Endothelial cell (in vitro differentiated cells): Measurements from ENCODE around the gene GPR176. TPM values are rescaled to one million over a fixed set of nuclear protein-coding genes. Genes with fewer than 3 reads are reported as not detected.

Experiments
- DNase-seq: peaks from one replicate; pipeline ENCODE4 v3.0.0; 2021; ENCODE audit warnings: low spot score
- H3K27ac Mint-ChIP-seq: one replicate; pipeline ENCODE4 v1.8.0; 2021; ENCODE audit warnings: mixed read lengths, inconsistent platforms; ENCODE audit not compliant: unreplicated experiment
- H3K27me3 Mint-ChIP-seq: one replicate; pipeline ENCODE4 v1.8.0; 2021; ENCODE audit warnings: mild to moderate bottlenecking, moderate library complexity, mixed read lengths, inconsistent platforms; ENCODE audit not compliant: unreplicated experiment
- H3K36me3 Mint-ChIP-seq: one replicate; pipeline ENCODE4 v1.8.0; 2021; ENCODE audit warnings: mild to moderate bottlenecking, low read depth, mixed read lengths, inconsistent platforms; ENCODE audit not compliant: unreplicated experiment
- H3K4me1 Mint-ChIP-seq: one replicate; pipeline ENCODE4 v1.8.0; 2021; ENCODE audit warnings: mild to moderate bottlenecking, mixed read lengths, inconsistent platforms; ENCODE audit not compliant: unreplicated experiment
- H3K4me3 Mint-ChIP-seq: one replicate; pipeline ENCODE4 v1.8.0; 2021; ENCODE audit warnings: mild to moderate bottlenecking, mixed read lengths, inconsistent platforms; ENCODE audit not compliant: unreplicated experiment
- H3K9me3 Mint-ChIP-seq: one replicate; pipeline ENCODE4 v1.8.0; 2021; ENCODE audit warnings: mixed read lengths, inconsistent platforms; ENCODE audit not compliant: unreplicated experiment
- total RNA-seq: library from RNA; stranded (reverse); fragmentation: NEBNext Ultra II Directional; extraction: Animal tissue kit (Norgen Biotek cat#: 25700); gene quantifications from one replicate; pipeline ENCODE4 v1.2.1, GENCODE V29; 2021; ENCODE audit not compliant: unreplicated experiment
- TF ChIP-seq, protein P1 (sequence below): fragments of 200-600 bp; sonication (generic); IDR thresholded peaks from one replicate; pipeline ENCODE4 v1.5.0; 2021; ENCODE audit warnings: antibody characterized with exemption; ENCODE audit not compliant: unreplicated experiment

GPR176 gene
- total RNA-seq, 1 donor from 2014 or later, result 2.4 TPM

DNA sequence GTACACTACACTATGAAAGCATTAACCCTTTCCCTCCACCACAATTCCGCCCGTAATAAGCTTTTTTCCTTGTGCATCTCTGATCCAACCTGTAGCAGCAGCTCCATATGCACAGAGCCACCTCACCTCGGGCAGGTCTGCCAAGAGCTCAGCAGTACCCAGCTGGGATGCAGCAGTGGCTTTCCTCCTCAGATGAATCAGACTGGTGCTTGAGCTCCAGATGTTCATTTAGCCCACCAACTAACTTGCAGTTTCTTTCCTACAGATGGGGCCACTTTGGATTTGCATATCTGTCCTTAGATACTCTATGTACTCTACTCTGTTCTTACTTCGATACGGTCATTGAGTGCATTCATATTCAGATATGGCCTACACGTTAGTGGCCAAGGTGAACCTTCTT is 122.7 kb downstream of the GPR176 start:
- H3K4me1 Mint-ChIP-seq, result peaks cover 5% of the 10 kb centered on the region
- peaks cover 4% of the 10 kb centered on the region for H3K27me3 Mint-ChIP-seq
- no peak overlapping the region for H3K27ac Mint-ChIP-seq
- TF ChIP-seq, protein P1, sequence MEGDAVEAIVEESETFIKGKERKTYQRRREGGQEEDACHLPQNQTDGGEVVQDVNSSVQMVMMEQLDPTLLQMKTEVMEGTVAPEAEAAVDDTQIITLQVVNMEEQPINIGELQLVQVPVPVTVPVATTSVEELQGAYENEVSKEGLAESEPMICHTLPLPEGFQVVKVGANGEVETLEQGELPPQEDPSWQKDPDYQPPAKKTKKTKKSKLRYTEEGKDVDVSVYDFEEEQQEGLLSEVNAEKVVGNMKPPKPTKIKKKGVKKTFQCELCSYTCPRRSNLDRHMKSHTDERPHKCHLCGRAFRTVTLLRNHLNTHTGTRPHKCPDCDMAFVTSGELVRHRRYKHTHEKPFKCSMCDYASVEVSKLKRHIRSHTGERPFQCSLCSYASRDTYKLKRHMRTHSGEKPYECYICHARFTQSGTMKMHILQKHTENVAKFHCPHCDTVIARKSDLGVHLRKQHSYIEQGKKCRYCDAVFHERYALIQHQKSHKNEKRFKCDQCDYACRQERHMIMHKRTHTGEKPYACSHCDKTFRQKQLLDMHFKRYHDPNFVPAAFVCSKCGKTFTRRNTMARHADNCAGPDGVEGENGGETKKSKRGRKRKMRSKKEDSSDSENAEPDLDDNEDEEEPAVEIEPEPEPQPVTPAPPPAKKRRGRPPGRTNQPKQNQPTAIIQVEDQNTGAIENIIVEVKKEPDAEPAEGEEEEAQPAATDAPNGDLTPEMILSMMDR, result no peak
- DNase-seq, result no peak
- H3K4me3 Mint-ChIP-seq, result no peak overlapping the region
- H3K9me3 Mint-ChIP-seq, result no peaks in the 10 kb centered on the region
- H3K36me3 Mint-ChIP-seq, result no peaks in the 10 kb centered on the region

DNA sequence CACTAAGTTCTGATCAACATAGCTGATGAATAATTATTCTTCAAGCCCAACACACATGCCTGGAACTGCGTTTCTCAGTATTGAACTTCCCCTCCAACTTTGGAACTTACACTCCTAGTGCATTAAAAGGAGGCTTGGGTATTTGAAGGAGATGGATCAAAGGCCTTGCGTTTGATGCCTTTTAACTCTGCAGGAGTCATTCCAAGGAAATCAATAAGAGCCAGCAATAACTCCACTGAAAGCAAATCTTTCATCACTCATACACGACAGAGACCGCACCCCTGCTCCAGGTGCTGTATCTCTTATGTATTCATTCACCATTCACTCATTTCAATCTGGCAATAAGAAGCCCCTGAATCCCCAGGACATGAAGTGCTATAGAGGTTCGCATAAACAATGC is 123.5 kb downstream of the GPR176 start:
- peaks cover 5% of the 10 kb centered on the region for H3K4me1 Mint-ChIP-seq

GRCh38 chr15:39795486-39795885 is 124.6 kb downstream of the GPR176 start:
- Mint-ChIP-seq H3K9me3 (no peaks in the 10 kb centered on the region), H3K27me3 (peaks cover under 1% of the 10 kb centered on the region), H3K4me3 (no peak overlapping the region), H3K4me1 (peaks cover 5% of the 10 kb centered on the region), H3K27ac (no peak overlapping the region), H3K36me3 (no peaks in the 10 kb centered on the region)
- TF ChIP-seq, protein P1, result no peak
- no peak for DNase-seq

More for the DNA sequence above, 123.5 kb downstream of the GPR176 start:
- H3K36me3 Mint-ChIP-seq, result no peaks in the 10 kb centered on the region
- TF ChIP-seq, protein P1, result no peak
- no peak for DNase-seq
- H3K4me3 Mint-ChIP-seq, result no peak overlapping the region
- H3K27me3 Mint-ChIP-seq, result peaks cover 4% of the 10 kb centered on the region
- H3K9me3 Mint-ChIP-seq, result no peaks in the 10 kb centered on the region
- no peak overlapping the region for H3K27ac Mint-ChIP-seq

DNA sequence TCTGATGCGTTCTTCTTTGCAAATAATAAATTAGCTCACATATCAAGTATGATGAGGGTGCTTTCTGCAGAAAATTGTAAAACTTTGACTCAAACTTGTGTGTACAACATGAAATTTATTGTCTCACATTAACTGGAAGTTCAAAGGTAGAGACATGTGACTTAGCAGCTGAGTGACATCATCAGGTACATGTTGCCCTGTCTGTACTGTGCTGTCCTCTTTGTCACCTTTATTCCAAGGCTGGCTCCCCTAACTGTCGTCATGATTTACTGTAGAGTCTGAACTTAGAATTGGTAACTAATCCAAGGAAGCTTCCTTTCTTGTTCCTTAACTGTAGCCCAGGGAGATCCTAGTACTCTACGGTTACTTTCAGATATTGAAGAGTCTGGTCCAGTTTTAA is 125.1 kb downstream of the GPR176 start:
- no peak overlapping the region for H3K27ac Mint-ChIP-seq
- no peak overlapping the region for H3K4me3 Mint-ChIP-seq
- H3K27me3 Mint-ChIP-seq, result no peaks in the 10 kb centered on the region
- TF ChIP-seq, protein P1, result no peak
- H3K36me3 Mint-ChIP-seq, result no peaks in the 10 kb centered on the region
- DNase-seq, result no peak
- H3K9me3 Mint-ChIP-seq, result no peaks in the 10 kb centered on the region
- peaks cover 5% of the 10 kb centered on the region for H3K4me1 Mint-ChIP-seq

GRCh38 chr15:39793923-39794322 is 126.1 kb downstream of the GPR176 start:
- Mint-ChIP-seq H3K4me1 (peaks cover 5% of the 10 kb centered on the region), H3K27ac (no peak overlapping the region), H3K9me3 (no peaks in the 10 kb centered on the region), H3K36me3 (no peaks in the 10 kb centered on the region), H3K4me3 (no peak overlapping the region), H3K27me3 (no peaks in the 10 kb centered on the region)
- TF ChIP-seq, protein P1, result no peak
- DNase-seq, result no peak
